K562 (cell line): Measurements from ENCODE around the gene PHETA1. TPM values are rescaled to one million over a fixed set of nuclear protein-coding genes. Genes with fewer than 3 reads are reported as not detected.

Source experiments
- AFF1 ChIP-seq, 2 experiments: fragments of 450-650 bp; IDR thresholded peaks; 2 replicates each; pipeline ENCODE4 v1.6.1; 2018; ENCODE audit warnings: mild to moderate bottlenecking in 2 of 2, low read depth in 1 of 2; ENCODE audit not compliant: partially characterized antibody in 2 of 2
- ARHGAP35 ChIP-seq: fragments of 450-650 bp; IDR thresholded peaks from 2 replicates; pipeline ENCODE4 v1.6.1; 2018; ENCODE audit not compliant: partially characterized antibody
- BCLAF1 ChIP-seq, 2 experiments: fragments of 450-650 bp in 1 of 2; IDR thresholded peaks; 2 replicates each; pipeline ENCODE4 v1.6.1; 2011 to 2017; ENCODE audit warnings: low read depth in 2 of 2, antibody characterized with exemption in 1 of 2, borderline replicate concordance in 1 of 2, low read length in 1 of 2, mild to moderate bottlenecking in 1 of 2, mixed read lengths in 1 of 2; ENCODE audit not compliant: control insufficient read depth in 1 of 2
- DIDO1 ChIP-seq: fragments of 450-650 bp; IDR thresholded peaks from 2 replicates; pipeline ENCODE4 v1.6.1; 2016; ENCODE audit warnings: low read depth, missing biosample characterization, missing genetic modification characterization
- GATAD2B ChIP-seq: fragments of 450-650 bp; IDR thresholded peaks from 2 replicates; pipeline ENCODE4 v1.6.1; 2017; ENCODE audit warnings: mild to moderate bottlenecking, borderline replicate concordance
- HIVEP1 ChIP-seq: fragments of 250-450 bp; sonication (Bioruptor Pico); IDR thresholded peaks from 2 replicates; pipeline ENCODE4 v1.4.0; 2020; ENCODE audit warnings: mild to moderate bottlenecking
- NFE2 ChIP-seq: IDR thresholded peaks from 2 replicates; pipeline ENCODE4 v1.6.1; 2014; ENCODE audit warnings: antibody characterized with exemption, low read depth
- POU5F1 ChIP-seq: fragments of 150-350 bp; IDR thresholded peaks from 2 replicates; pipeline ENCODE4 v1.6.1; 2014; ENCODE audit warnings: borderline replicate concordance, low read length, low read depth, mild to moderate bottlenecking; ENCODE audit not compliant: partially characterized antibody
- RB1 ChIP-seq: fragments of 450-650 bp; IDR thresholded peaks from 2 replicates; pipeline ENCODE4 v1.6.1; 2017; ENCODE audit warnings: low read depth, mild to moderate bottlenecking
- RERE ChIP-seq: sonication (generic); formaldehyde crosslinking; IDR thresholded peaks from 2 replicates; pipeline ENCODE4 v1.8.0; 2023; ENCODE audit warnings: missing genetic modification reagents, mild to moderate bottlenecking, borderline replicate concordance
- YY1 ChIP-seq, 3 experiments: IDR thresholded peaks; 2 replicates each; pipeline ENCODE4 v1.6.1; 2011; ENCODE audit warnings: low read length in 2 of 3, mild to moderate bottlenecking in 2 of 3, moderate library complexity in 2 of 3, borderline replicate concordance in 1 of 3, control low read depth in 1 of 3, low read depth in 1 of 3; ENCODE audit not compliant: insufficient read depth in 3 of 3, insufficient replicate concordance in 2 of 3, control insufficient read depth in 1 of 3, insufficient read length in 1 of 3; ENCODE audit errors: extremely low read depth in 1 of 3
- ZNF586 ChIP-seq: fragments of 450-650 bp; formaldehyde crosslinking; conservative IDR thresholded peaks from 2 replicates; pipeline ENCODE4 v1.4.0; 2020; ENCODE audit warnings: mild to moderate bottlenecking, moderate library complexity
- polyA plus RNA-seq, 8 experiments: library from polyadenylated mRNA; depleted of rRNA in 4 of 8; stranded (reverse) in 5 of 8; unstranded in 3 of 8; fragments of >200 nt; fragmentation: Nextera tagmentation in 2 of 8; fragmentation: Illumina TruSeq in 1 of 8; extraction: Ambion mirVana in 2 of 8; extraction: Trizol in 1 of 8; gene quantifications; 2 replicates each; pipeline versions ENCODE4 v1.2.1 to v1.2.3, GENCODE V29; 2011 to 2014; ENCODE audit warnings: inconsistent platforms in 1 of 8, missing spikeins in 1 of 8
- total RNA-seq, 7 experiments: library from RNA; depleted of rRNA in 6 of 7; stranded (reverse); fragments of >200 nt in 6 of 7; fragmentation: Illumina TruSeq in 2 of 7; extraction: Trizol in 2 of 7; gene quantifications; 2 replicates each; pipeline versions ENCODE4 v1.2.1 to v1.2.3, GENCODE V29; 2011 to 2021; ENCODE audit warnings: low replicate concordance in 1 of 7

Gene PHETA1
- total and polyA plus RNA-seq, 9 of the 15 experiments (the other 6 are each of a cell fraction or from before 2014, with no cell fraction given): 0.03 to 12.4 (median 3.0) TPM

GRCh38 chr12:111396726-111397445 is 28.0 kb upstream of the PHETA1 start (continued):
- TF ChIP-seq AFF1 (IDR thresholded peaks at IDR 0.05; ENCODE audit: low read depth in 1 of 2, partially characterized antibody in 2 of 2) (no peak), RERE (CRISPR knock-in tag) (no peak), YY1 (IDR thresholded peaks at IDR 0.05; ENCODE audit: borderline replicate concordance in 1 of 3, control insufficient read depth in 1 of 3, extremely low read depth in 1 of 3, insufficient read depth in 3 of 3, insufficient read length in 1 of 3, insufficient replicate concordance in 2 of 3, low read depth in 1 of 3, low read length in 2 of 3) (peak in 2 of 3 experiments; percentile 9 to 69), GATAD2B (peak; percentile 97), NFE2 (0 out of 2 replicates have a peak, but pooled peaks have one; percentile 29), BCLAF1 (IDR thresholded peaks at IDR 0.05; ENCODE audit: borderline replicate concordance in 1 of 2, control insufficient read depth in 1 of 2, low read depth in 2 of 2, low read length in 1 of 2) (no peak), POU5F1 (no peak), HIVEP1 (CRISPR knock-in tag) (no peak), DIDO1 (tag) (peak; percentile 23; the same call in 1 of the 2 replicates), ARHGAP35 (no peak), ZNF586 (CRISPR knock-in tag) (no peak), RB1 (peak; percentile 96)
